NCI-H748 (cell line): ENCODE results near the gene KNOP1.
A peak's percentile ranks its signal among the peaks of the same experiment; 100 is the strongest.
"Not testable (repeated sequence)": the region's sequence is repeated elsewhere in the genome, so short reads cannot be mapped to it uniquely, and the experiment has no call there.

ENCODE experiments used
- DNase-seq: peaks from one replicate; lab custom pipeline; 2025; ENCODE audit not compliant: unreplicated experiment; lab: John Stamatoyannopoulos, UW

KNOP1 gene

DNA sequence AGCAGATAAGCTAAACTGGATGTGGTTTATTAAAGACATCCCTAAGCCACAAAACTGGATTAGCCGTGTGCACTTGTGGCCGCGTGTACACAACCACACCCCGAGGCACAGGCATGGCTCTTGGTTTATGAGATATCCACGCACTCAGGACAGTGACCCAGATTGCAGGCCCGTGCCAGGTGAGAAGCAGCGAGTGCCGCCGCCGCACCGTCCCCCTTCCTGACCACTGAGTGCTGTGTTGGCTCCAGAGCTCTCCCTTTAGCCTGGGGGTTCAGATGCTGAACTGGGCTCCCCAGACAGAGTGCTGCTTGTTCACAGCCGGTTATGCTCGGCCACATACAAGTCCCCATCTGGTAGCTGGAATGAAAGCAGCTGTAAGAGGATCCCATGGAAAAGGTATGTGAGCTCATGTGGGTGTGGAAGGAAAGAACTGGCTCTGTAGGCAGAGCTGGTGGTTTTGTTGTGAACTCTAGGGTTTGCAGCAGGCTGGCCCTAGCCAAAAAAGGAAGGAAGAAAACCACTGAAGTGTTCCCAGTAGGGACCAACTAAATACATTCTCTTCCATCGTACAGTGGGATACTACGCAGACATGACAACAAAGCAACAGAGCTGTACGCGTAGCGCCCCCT is 29.5 kb downstream of the KNOP1 start:
- DNase-seq = no peak

GRCh38 chr16:19687279-19687678 is 30.7 kb downstream of the KNOP1 start:
- no peak for DNase-seq

DNA sequence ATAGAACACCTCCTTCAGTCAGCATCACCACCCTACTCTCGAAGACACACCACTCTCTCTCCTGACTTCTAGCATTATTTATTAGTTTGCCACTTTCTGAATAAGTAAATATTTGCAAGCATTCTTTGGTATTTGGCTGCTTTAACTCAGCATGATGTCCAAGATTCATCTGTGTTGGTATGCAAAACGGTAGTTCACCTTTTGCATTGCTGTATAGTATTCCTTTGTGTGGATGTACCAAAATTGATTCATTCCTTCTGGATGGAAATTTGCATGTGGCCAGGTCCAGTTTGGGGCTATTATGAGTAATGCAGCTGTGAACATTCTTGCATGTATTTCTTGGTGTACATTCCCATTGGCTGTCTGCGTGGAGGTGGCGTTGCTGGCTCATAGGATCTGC is 32.9 kb downstream of the KNOP1 start:
- DNase-seq = no peak

DNA sequence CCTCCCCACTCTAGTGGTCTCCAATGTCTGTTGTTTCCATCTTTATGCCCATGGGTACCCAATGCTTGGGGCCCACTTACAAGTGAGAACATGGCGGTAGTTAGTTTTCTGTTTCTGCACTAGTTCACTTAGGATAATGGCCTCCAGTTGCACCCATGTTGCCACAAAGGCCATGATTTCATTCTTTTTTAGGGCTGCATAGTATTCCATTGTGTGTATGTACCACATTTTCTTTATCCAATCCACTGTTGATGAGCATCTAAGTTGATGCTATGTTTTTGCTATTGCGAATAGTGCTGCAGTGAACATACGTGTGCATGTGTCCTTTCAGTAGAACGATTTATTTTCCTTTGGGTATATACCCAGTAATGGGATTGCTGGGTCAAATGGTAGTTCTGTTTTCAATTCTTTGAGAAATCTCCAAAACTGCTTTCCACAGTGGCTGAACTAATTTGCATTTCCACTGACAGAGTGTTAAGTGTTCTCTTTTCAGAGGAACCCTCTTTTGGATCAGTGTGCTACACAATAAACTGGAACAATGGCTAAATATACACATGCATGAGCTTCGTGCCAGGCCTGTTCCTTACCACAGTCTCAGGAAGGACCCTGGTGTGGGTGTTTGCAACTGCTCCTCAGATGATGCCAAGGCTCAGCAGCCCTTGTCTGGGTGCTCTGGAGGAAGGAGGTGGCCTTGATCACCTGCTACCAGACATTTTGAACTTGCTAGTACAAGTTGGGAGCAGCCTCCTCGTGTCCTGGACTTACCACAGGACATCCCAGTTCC is 34.4 kb downstream of the KNOP1 start:
- DNase-seq = no peak

DNA sequence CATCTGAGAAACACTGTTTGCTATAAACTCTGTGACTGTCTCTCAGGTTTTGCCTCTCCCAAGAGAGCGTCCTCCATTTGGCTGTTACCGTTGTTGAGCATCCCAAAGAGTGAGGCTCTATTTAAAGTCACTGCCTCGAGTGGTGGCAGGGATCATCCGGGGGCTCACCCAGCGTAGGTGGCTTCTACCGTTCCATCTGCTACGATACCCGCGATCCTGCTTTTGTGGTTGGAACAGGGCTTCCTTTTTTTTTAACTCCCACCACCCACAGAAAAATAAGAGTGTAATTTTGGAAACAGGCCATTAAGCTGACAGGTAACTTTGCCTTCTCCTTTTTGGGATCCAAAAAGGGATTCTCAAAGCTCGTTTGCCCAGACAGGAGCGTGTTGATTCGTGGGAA is 36.4 kb downstream of the KNOP1 start:
- no peak for DNase-seq

- peak; percentile 3 for DNase-seq
These were observed 37.1 kb downstream of the KNOP1 start for GRCh38 chr16:19680881-19681340.

GRCh38 chr16:19679281-19679680 is 38.7 kb downstream of the KNOP1 start:
- not testable (repeated sequence) for DNase-seq

DNA sequence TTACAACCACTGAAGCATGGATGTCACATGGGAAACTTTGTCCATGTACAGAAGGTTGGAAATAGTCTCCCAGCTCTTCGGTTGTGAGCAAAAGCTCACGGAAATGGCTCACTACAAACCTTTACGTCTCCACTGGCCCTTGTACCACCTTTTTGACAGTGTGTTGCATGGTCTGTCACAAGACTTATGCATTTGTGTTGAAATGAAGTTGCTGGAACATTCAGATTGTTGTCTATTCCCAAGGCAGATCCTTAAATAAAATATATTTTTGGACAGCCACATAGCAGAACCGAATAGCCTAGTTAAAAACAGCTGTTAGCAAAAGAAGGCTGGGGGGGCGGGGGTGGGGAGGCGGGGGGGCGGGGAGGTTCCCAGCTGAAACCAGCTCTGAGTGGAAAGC is 39.2 kb downstream of the KNOP1 start:
- DNase-seq = no peak

DNA sequence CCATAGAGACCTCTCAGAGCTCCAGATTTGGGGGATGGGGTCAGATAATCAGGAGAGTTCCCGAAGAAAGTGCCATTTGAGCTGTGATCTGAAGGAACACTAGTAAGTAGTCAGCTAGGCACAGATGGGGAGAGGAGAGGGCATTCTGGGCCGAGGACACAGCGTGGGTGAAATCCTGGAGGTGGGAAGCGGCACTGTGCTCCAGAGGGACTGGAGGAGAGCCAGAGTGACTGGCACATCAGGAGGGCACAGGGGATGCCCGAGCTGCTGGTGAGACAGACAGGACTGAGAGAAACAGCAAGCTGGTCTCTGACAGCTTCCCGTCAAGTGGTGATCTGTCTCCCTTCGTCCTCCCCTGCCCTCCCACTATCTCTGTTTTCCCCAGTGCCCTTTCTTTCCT is 40.6 kb downstream of the KNOP1 start:
- no peak for DNase-seq

DNA sequence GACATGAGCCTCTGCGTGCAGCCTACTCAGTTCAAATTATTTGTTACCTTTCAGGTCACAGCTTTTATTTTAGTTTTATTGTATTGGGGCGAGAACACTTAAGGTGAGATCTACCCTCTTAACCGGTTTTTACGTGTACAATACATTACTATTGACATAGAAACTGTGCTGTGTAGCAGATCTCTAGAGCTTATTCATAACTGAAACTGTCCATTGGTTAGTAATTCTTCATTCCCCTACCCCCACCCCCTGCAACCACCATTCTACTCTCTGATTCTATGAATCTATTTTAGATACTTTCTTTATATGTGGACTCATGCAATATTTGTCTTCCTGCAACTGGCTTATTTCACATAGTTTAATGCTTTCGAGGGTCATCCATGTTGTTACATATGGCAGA is 43.5 kb downstream of the KNOP1 start:
- no peak for DNase-seq

- DNase-seq = no peak
These were observed 45.6 kb downstream of the KNOP1 start for GRCh38 chr16:19672378-19672777.

- no peak for DNase-seq
These were observed 51.5 kb downstream of the KNOP1 start for GRCh38 chr16:19666477-19666876.

- not testable (repeated sequence) for DNase-seq
These were observed 52.7 kb downstream of the KNOP1 start for GRCh38 chr16:19665313-19665712.

GRCh38 chr16:19664166-19664565 is 53.9 kb downstream of the KNOP1 start:
- no peak for DNase-seq

- no peak for DNase-seq
These were observed 55.7 kb downstream of the KNOP1 start for GRCh38 chr16:19662351-19662750.

GRCh38 chr16:19660432-19660831 is 57.6 kb downstream of the KNOP1 start:
- DNase-seq = no peak

DNA sequence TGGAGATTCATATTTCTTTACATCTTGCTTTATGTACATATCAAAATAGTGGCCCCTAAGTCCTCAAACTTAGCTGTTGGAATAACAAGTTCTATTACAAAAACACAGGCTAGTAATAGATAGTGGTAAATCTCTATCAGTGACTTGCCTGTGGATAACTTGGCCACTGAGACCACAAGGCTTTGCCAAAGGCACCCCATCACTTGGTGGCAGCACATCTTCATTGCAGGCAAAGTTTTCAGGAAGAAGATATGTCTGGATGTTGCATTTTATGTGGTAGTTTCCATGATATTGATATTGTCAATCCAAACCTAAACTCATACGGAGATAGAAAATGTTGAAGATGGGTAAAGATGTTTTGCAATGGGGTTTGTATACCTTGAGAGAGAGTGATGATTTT is 58.5 kb downstream of the KNOP1 start:
- no peak for DNase-seq

GRCh38 chr16:19657831-19658230 is 60.2 kb downstream of the KNOP1 start:
- DNase-seq = no peak

GRCh38 chr16:19655242-19655777 is 62.7 kb downstream of the KNOP1 start:
- DNase-seq = peak; percentile 56

DNA sequence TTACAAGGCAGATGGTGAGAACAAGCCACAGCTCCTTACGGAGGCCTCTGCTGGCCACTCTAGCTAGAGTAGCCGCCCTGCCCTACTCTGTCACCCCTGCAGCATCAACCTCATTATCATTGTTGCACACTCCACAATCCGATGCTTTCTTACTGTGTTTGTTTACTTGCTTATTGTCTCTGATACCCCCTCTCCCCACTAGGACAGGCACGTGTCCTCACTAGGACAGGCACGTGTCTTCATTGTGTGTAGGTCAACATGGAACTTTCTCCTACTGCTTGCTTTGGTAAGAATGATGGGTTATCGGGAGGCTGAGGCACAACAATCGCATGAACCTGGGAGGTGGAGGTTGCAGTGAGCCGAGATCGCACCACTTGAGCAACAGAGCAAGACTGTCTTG is 63.9 kb downstream of the KNOP1 start:
- DNase-seq = no peak
